ENCODE results near the gene USP9X. TPM values are rescaled to one million over a fixed set of nuclear protein-coding genes. Genes with fewer than 3 reads are reported as not detected.

Gene USP9X
- total and polyA plus RNA-seq, 2 of the 8 experiments (the other 6 are each of a cell fraction or from before 2014, with no cell fraction given): 79.2 to 300 TPM

DNA sequence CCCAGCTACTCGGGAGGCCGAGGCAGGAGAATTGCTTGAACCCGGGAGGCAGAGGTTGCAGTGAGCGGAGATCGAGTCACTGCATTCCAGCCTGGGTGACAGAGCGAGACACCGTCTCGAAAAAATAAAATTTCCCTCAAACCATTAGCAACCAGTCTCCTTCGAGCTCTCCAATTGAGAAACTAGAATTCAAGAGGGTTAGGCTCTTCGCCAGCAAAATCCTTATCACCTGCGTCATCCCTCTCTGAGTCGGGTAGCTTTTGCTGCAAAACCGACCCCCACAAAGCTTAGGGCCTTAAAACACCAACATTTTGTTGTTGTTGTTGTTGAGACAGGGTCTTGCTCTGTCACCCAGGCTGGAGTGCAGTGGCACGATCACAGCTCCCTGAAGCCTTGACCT, 173.6 kb downstream of the USP9X start:
- H4K5ac ChIP-seq (ENCODE audit: insufficient read length, low read depth, low read length): no peak overlapping the region
- CTCF ChIA-PET (ENCODE audit: partially characterized antibody): interaction anchor here (0.7 to 1.3 kb wide), 3 partner anchors 8 to 32 kb away, joined by 3 read pairs; no protein-coding TSS in a partner anchor

More for the DNA sequence above, 173.6 kb downstream of the USP9X start:
- Histone ChIP-seq H3K27me3 (replicated peaks in 1 of 4; ENCODE audit: control insufficient read depth in 3 of 4, extremely low read depth in 1 of 4, insufficient read depth in 3 of 4, low read length in 3 of 4) (no peaks in the 10 kb centered on the region), H3K4me1 (replicated peaks in 1 of 4; ENCODE audit: control insufficient read depth in 3 of 4, insufficient read depth in 4 of 4, low read length in 3 of 4) (no peaks in the 10 kb centered on the region), H3K18ac (ENCODE audit: extremely low read depth, low read length) (no peak overlapping the region), H3K4me3 (ENCODE audit: extremely low read depth in 1 of 4, insufficient read depth in 2 of 4, low read depth in 3 of 4, low read length in 4 of 4) (no peak overlapping the region), H3K79me2 (ENCODE audit: control insufficient read depth in 1 of 2, insufficient read depth in 2 of 2, low read length in 2 of 2) (no peaks in the 10 kb centered on the region), H4K20me1 (replicated peaks in 1 of 2; ENCODE audit: control insufficient read depth in 1 of 2, insufficient read depth in 2 of 2, low read length in 2 of 2) (no peaks in the 10 kb centered on the region), H2BK12ac (ENCODE audit: low read depth, low read length) (no peak overlapping the region), H2BK5ac (ENCODE audit: low read depth, low read length) (no peak overlapping the region), H3K4ac (replicated peaks; ENCODE audit: insufficient read length, low read depth, low read length) (no peak overlapping the region), H3K27ac (ENCODE audit: low read depth, low read length) (no peak overlapping the region), H3K9ac (replicated peaks in 1 of 4; ENCODE audit: extremely low read depth in 1 of 4, low read depth in 3 of 4, low read length in 3 of 4) (no peak overlapping the region), H3K56ac (replicated peaks; ENCODE audit: insufficient read length, low read depth, low read length) (no peak overlapping the region), H3K23me2 (ENCODE audit: low read depth, low read length) (no peaks in the 10 kb centered on the region), H2BK15ac (ENCODE audit: low read length) (no peak overlapping the region), H3K79me1 (ENCODE audit: low read depth, low read length) (no peaks in the 10 kb centered on the region), H3K9me3 (ENCODE audit: insufficient read depth in 2 of 2, low read depth in 1 of 2, low read length in 1 of 2) (no peaks in the 10 kb centered on the region; a peak in 1 of 4 replicates), H4K8ac (ENCODE audit: extremely low read depth, insufficient read depth, low read length) (no peak overlapping the region), H3K4me2 (ENCODE audit: insufficient read depth in 1 of 2, low read depth in 2 of 2, low read length in 2 of 2) (no peak overlapping the region), H2AFZ (ENCODE audit: low read length) (no peak overlapping the region), H3K36me3 (ENCODE audit: control insufficient read depth in 2 of 4, insufficient read depth in 4 of 4, low read length in 3 of 4) (no peaks in the 10 kb centered on the region), H2BK20ac (ENCODE audit: low read length) (no peak overlapping the region), H2BK120ac (replicated peaks; ENCODE audit: low read depth, low read length) (no peak overlapping the region), H4K91ac (replicated peaks; ENCODE audit: insufficient read length, low read length) (no peak overlapping the region), H2AK5ac (ENCODE audit: low read depth, low read length) (no peak overlapping the region), H3K23ac (ENCODE audit: insufficient read length) (no peak overlapping the region), H3K14ac (ENCODE audit: insufficient read length) (no peak overlapping the region)
- 95% methylated on average over 13 of the region's 14 CpGs; no CpG with 5 or more reads in 1 of the 2 experiments for WGBS, 2 experiments (ENCODE audit: extremely low coverage in 1 of 2, insufficient coverage in 1 of 2, insufficient read length in 1 of 2, insufficient replicate concordance in 2 of 2, low coverage in 1 of 2, low lambda C conversion rate in 2 of 2, missing lambda C conversion rate in 1 of 2)
- TF ChIP-seq RFX5 (IDR thresholded peaks at IDR 0.05; ENCODE audit: borderline replicate concordance, low read depth, low read length) (no peak), JUN (IDR thresholded peaks at IDR 0.05; ENCODE audit: low read depth, low read length) (no peak), KDM1A (IDR thresholded peaks at IDR 0.05; ENCODE audit: borderline replicate concordance, low read length) (no peak), NRF1 (IDR thresholded peaks at IDR 0.05; ENCODE audit: low read depth, low read length) (no peak), POLR2A (IDR thresholded peaks at IDR 0.05; ENCODE audit: control extremely low read depth in 1 of 2, low read depth in 2 of 2, low read length in 2 of 2) (no peak), FOSL1 (IDR thresholded peaks at IDR 0.05; ENCODE audit: insufficient read depth, low read depth, low read length) (no peak), EZH2 (IDR thresholded peaks at IDR 0.05; ENCODE audit: low read depth, low read length, severe bottlenecking) (no peak)
- FAIRE-seq (no peak), DNase-seq (ENCODE audit: low read depth in 1 of 2, low spot score in 2 of 2) (no peak)
- POLR2A ChIA-PET (ENCODE audit: partially characterized antibody): no interaction called here

Data from H1 (cell line).